Activated CD4-positive, alpha-beta T cell treated with anti-CD3 and anti-CD28 coated beads, Interleukin-2, Interleukin-4, amounts not matched to agents 100 ng/mL and 50 ng/mL, durations not matched to agents 16 hours and 8 hours (primary cell): ENCODE results near the gene GSTT2.

Experiments used
- DNase-seq: peaks from one replicate; pipeline ENCODE4 v3.0.0-alpha.2; 2020; ENCODE audit warnings: low spot score

The GSTT2 gene

GRCh38 chr22:24009227-24010017, 29.5 kb downstream of the GSTT2 start:
- DNase-seq: no peak

- no peak for DNase-seq
Observed at GRCh38 chr22:24010018-24010391, 30.1 kb downstream of the GSTT2 start.

GRCh38 chr22:24011735-24012068, 31.8 kb downstream of the GSTT2 start:
- no peak for DNase-seq

GRCh38 chr22:24016156-24016555, 36.2 kb downstream of the GSTT2 start:
- DNase-seq: no peak

- DNase-seq: no peak
Observed at GRCh38 chr22:24021304-24021703, 41.4 kb downstream of the GSTT2 start.

GRCh38 chr22:24023204-24023789, 43.4 kb downstream of the GSTT2 start:
- DNase-seq: no peak

- no peak for DNase-seq
Observed at GRCh38 chr22:24024354-24024753, 44.4 kb downstream of the GSTT2 start.

GRCh38 chr22:24025475-24025874, 45.5 kb downstream of the GSTT2 start:
- no peak for DNase-seq

- no peak for DNase-seq
Observed at GRCh38 chr22:24026056-24026455, 46.1 kb downstream of the GSTT2 start.

GRCh38 chr22:24026733-24027132, 46.8 kb downstream of the GSTT2 start:
- DNase-seq: no peak

GRCh38 chr22:24027389-24027975, 47.5 kb downstream of the GSTT2 start:
- DNase-seq: no peak

GRCh38 chr22:24027991-24028390, 48.1 kb downstream of the GSTT2 start:
- no peak for DNase-seq

GRCh38 chr22:24028533-24028932, 48.6 kb downstream of the GSTT2 start:
- no peak for DNase-seq

- no peak for DNase-seq
Observed at GRCh38 chr22:24029304-24029703, 49.4 kb downstream of the GSTT2 start.

GRCh38 chr22:24030186-24030702, 50.3 kb downstream of the GSTT2 start:
- no peak for DNase-seq
